H54 (cell line): ENCODE measurements around the gene METTL25B.

Experiments
- DNase-seq: peaks from one replicate; pipeline ENCODE4 v3.0.0; 2011; ENCODE audit warnings: low spot score, mixed read lengths; ENCODE audit not compliant: insufficient read length
- FAIRE-seq: peaks from 3 replicates; lab custom pipeline; 2011; peaks lifted over from hg19 to GRCh38; lab: Jason Lieb, UNC
- POLR2A ChIP-seq: IDR thresholded peaks from 2 replicates; pipeline ENCODE4 v1.6.1; 2011; ENCODE audit warnings: low read depth, mild to moderate bottlenecking, low read length

Gene METTL25B

GRCh38 chr1:156767879-156768604 lies 39.8 kb downstream of the METTL25B start:
- FAIRE-seq (no peak), DNase-seq (no peak)
- TF ChIP-seq POLR2A, result no peak

- TF ChIP-seq POLR2A, result no peak
- no peak for FAIRE-seq
- DNase-seq, result no peak
These were observed 40.5 kb downstream of the METTL25B start for GRCh38 chr1:156768610-156769295.

GRCh38 chr1:156772222-156772621 lies 44.0 kb downstream of the METTL25B start:
- DNase-seq (no peak), FAIRE-seq (no peak)
- TF ChIP-seq POLR2A, result no peak

GRCh38 chr1:156772728-156773497 lies 44.6 kb downstream of the METTL25B start:
- DNase-seq (no peak), FAIRE-seq (no peak)
- no peak for TF ChIP-seq POLR2A

- FAIRE-seq, result no peak
These were observed 45.3 kb downstream of the METTL25B start for GRCh38 chr1:156773607-156774006.

GRCh38 chr1:156775799-156776198 lies 47.5 kb downstream of the METTL25B start:
- FAIRE-seq, result no peak
- TF ChIP-seq POLR2A, result no peak
- DNase-seq, result no peak

More at GRCh38 chr1:156773607-156774006, 45.3 kb downstream of the METTL25B start:
- no peak for TF ChIP-seq POLR2A
- DNase-seq, result no peak

- no peak for FAIRE-seq
- no peak for TF ChIP-seq POLR2A
- DNase-seq, result no peak
These were observed 48.7 kb downstream of the METTL25B start for GRCh38 chr1:156776942-156777341.

GRCh38 chr1:156777573-156777972 lies 49.3 kb downstream of the METTL25B start:
- FAIRE-seq (no peak), DNase-seq (no peak)
- no peak for TF ChIP-seq POLR2A

GRCh38 chr1:156781585-156782186 lies 53.4 kb downstream of the METTL25B start:
- FAIRE-seq (no peak), DNase-seq (no peak)
- TF ChIP-seq POLR2A, result no peak

- no peak for DNase-seq
- no peak for TF ChIP-seq POLR2A
- no peak for FAIRE-seq
These were observed 57.2 kb downstream of the METTL25B start for GRCh38 chr1:156785458-156785857.
